Hepatocyte (in vitro differentiated cells): Measurements from ENCODE around the gene GFY.

Experiments used
- CTCF ChIP-seq: fragments of 200-600 bp; sonication (generic); IDR thresholded peaks from 2 replicates; pipeline ENCODE4 v1.5.1; 2016; ENCODE audit warnings: antibody characterized with exemption, mild to moderate bottlenecking; ENCODE audit not compliant: poor library complexity
- EZH2 ChIP-seq: fragments of 200-600 bp; sonication (generic); IDR thresholded peaks from 2 replicates; pipeline ENCODE4 v1.6.1; 2016; ENCODE audit warnings: antibody characterized with exemption, mild to moderate bottlenecking, borderline replicate concordance

- TF ChIP-seq EZH2 (no peak), CTCF (no peak)
These were observed 30.6 kb downstream of the GFY start for GRCh38 chr19:49455773-49456172.
